ENCODE data around the gene RABL6. TPM values are rescaled to one million over a fixed set of nuclear protein-coding genes. Genes with fewer than 3 reads are reported as not detected.
A peak's percentile ranks its signal among the peaks of the same experiment; 100 is the strongest.
"Not testable (repeated sequence)": the region's sequence is repeated elsewhere in the genome, so short reads cannot be mapped to it uniquely, and the experiment has no call there.

Gene RABL6
- polyA plus RNA-seq, 3 donors = 59.2 to 79.6 (median 70.5) TPM

GRCh38 chr9:136771907-136772415, 35.8 kb upstream of the RABL6 start:
- no peak for DNase-seq (ENCODE audit: extremely low read depth in 1 of 11, low read depth in 9 of 11, low spot score in 4 of 11)

- DNase-seq (ENCODE audit: extremely low read depth in 1 of 11, low read depth in 9 of 11, low spot score in 4 of 11) = no peak
These were observed 34.2 kb upstream of the RABL6 start for GRCh38 chr9:136773386-136774044.

GRCh38 chr9:136774416-136775045, 33.2 kb upstream of the RABL6 start:
- no peak for DNase-seq (ENCODE audit: extremely low read depth in 1 of 11, low read depth in 9 of 11, low spot score in 4 of 11)

- DNase-seq (ENCODE audit: extremely low read depth in 1 of 11, low read depth in 9 of 11, low spot score in 4 of 11) = no peak
These were observed 32.6 kb upstream of the RABL6 start for GRCh38 chr9:136775191-136775590.

GRCh38 chr9:136776947-136777346, 30.8 kb upstream of the RABL6 start:
- DNase-seq (ENCODE audit: extremely low read depth in 1 of 11, low read depth in 9 of 11, low spot score in 4 of 11) = no peak

- no peak for DNase-seq (ENCODE audit: extremely low read depth in 1 of 11, low read depth in 9 of 11, low spot score in 4 of 11)
These were observed 30.4 kb upstream of the RABL6 start for GRCh38 chr9:136777359-136777758.

GRCh38 chr9:136779808-136780207, 27.9 kb upstream of the RABL6 start:
- DNase-seq (ENCODE audit: extremely low read depth in 1 of 11, low read depth in 9 of 11, low spot score in 4 of 11) = no peak

- DNase-seq (ENCODE audit: extremely low read depth in 1 of 11, low read depth in 9 of 11, low spot score in 4 of 11) = no peak
These were observed 25.3 kb upstream of the RABL6 start for GRCh38 chr9:136782452-136782851.

- DNase-seq (ENCODE audit: extremely low read depth in 1 of 11, low read depth in 9 of 11, low spot score in 4 of 11) = no peak
These were observed 23.3 kb upstream of the RABL6 start for GRCh38 chr9:136784249-136784996.

GRCh38 chr9:136784997-136785361, 22.8 kb upstream of the RABL6 start:
- DNase-seq (ENCODE audit: extremely low read depth in 1 of 11, low read depth in 9 of 11, low spot score in 4 of 11) = no peak

- not testable (repeated sequence) for DNase-seq (ENCODE audit: extremely low read depth in 1 of 11, low read depth in 9 of 11, low spot score in 4 of 11)
These were observed 22.0 kb upstream of the RABL6 start for GRCh38 chr9:136785565-136786355.

- no peak for DNase-seq (ENCODE audit: extremely low read depth in 1 of 11, low read depth in 9 of 11, low spot score in 4 of 11)
These were observed 21.3 kb upstream of the RABL6 start for GRCh38 chr9:136786451-136786850.

GRCh38 chr9:136786983-136787382, 20.8 kb upstream of the RABL6 start:
- DNase-seq (ENCODE audit: extremely low read depth in 1 of 11, low read depth in 9 of 11, low spot score in 4 of 11) = not testable (repeated sequence)

GRCh38 chr9:136787690-136788400, 19.9 kb upstream of the RABL6 start:
- DNase-seq (ENCODE audit: extremely low read depth in 1 of 11, low read depth in 9 of 11, low spot score in 4 of 11) = peak in 3 of 11 donors; percentile 59 to 74 (median 63)

GRCh38 chr9:136788644-136789522, 18.9 kb upstream of the RABL6 start:
- DNase-seq (ENCODE audit: extremely low read depth in 1 of 11, low read depth in 9 of 11, low spot score in 4 of 11) = not testable (repeated sequence)

- DNase-seq (ENCODE audit: extremely low read depth in 1 of 11, low read depth in 9 of 11, low spot score in 4 of 11) = no peak
These were observed 18.2 kb upstream of the RABL6 start for GRCh38 chr9:136789523-136789937.

GRCh38 chr9:136790640-136791515, 16.9 kb upstream of the RABL6 start, which contains the start of gene TMEM141:
Gene TMEM141, plus strand, starts transcription at chr9:136791344. Its CDS starts 27 bp downstream, at chr9:136791371.
- DNase-seq (ENCODE audit: extremely low read depth in 1 of 11, low read depth in 9 of 11, low spot score in 4 of 11) = peak; percentile 95 to 99 (median 98)

All from renal cortex interstitium (tissue), 11 donors.